ENCODE results near the gene DNMT1. TPM values are rescaled to one million over a fixed set of nuclear protein-coding genes. Genes with fewer than 3 reads are reported as not detected.
A peak's percentile ranks its signal among the peaks of the same experiment; 100 is the strongest.
"Not testable (repeated sequence)": the region's sequence is repeated elsewhere in the genome, so short reads cannot be mapped to it uniquely, and the experiment has no call there.

The DNMT1 gene
- 14.9 and 15.3 TPM in 2 replicates for total RNA-seq

- DNase-seq (ENCODE audit: low read depth in 2 of 2): peak; percentile 97 to 98
Measured at GRCh38 chr19:10194500-10195198, at the start of gene DNMT1. Gene DNMT1 (minus strand): TSS chr19:10194953. CDS start chr19:10194899, 54 bp downstream.

GRCh38 chr19:10243606-10244005 lies 48.9 kb upstream of the DNMT1 start:
- DNase-seq (ENCODE audit: low read depth in 2 of 2): no peak

- DNase-seq (ENCODE audit: low read depth in 2 of 2): not testable (repeated sequence)
Measured at GRCh38 chr19:10241826-10242449, 47.2 kb upstream of the DNMT1 start.

GRCh38 chr19:10238172-10238783 lies 43.5 kb upstream of the DNMT1 start:
- no peak for DNase-seq (ENCODE audit: low read depth in 2 of 2)

- no peak for DNase-seq (ENCODE audit: low read depth in 2 of 2)
Measured at GRCh38 chr19:10237702-10238101, 42.9 kb upstream of the DNMT1 start.

- not testable (repeated sequence) for DNase-seq (ENCODE audit: low read depth in 2 of 2)
Measured at GRCh38 chr19:10235409-10235808, 40.7 kb upstream of the DNMT1 start.

GRCh38 chr19:10235003-10235402 lies 40.2 kb upstream of the DNMT1 start:
- no peak for DNase-seq (ENCODE audit: low read depth in 2 of 2)

GRCh38 chr19:10233946-10234345 lies 39.2 kb upstream of the DNMT1 start:
- DNase-seq (ENCODE audit: low read depth in 2 of 2): no peak

GRCh38 chr19:10231612-10232228 lies 37.0 kb upstream of the DNMT1 start:
- DNase-seq (ENCODE audit: low read depth in 2 of 2): no peak

GRCh38 chr19:10230861-10231611 lies 36.3 kb upstream of the DNMT1 start, which contains the start of gene S1PR2:
Gene S1PR2 (minus strand): TSS chr19:10231331. CDS start chr19:10224905, 6,426 bp downstream.
- DNase-seq (ENCODE audit: low read depth in 2 of 2): peak; percentile 44 to 63

- peak; percentile 7 to 13 for DNase-seq (ENCODE audit: low read depth in 2 of 2)
Measured at GRCh38 chr19:10230173-10230860, 35.6 kb upstream of the DNMT1 start.

GRCh38 chr19:10228920-10229319 lies 34.2 kb upstream of the DNMT1 start:
- DNase-seq (ENCODE audit: low read depth in 2 of 2): peak; percentile 46 to 55

GRCh38 chr19:10228393-10228792 lies 33.6 kb upstream of the DNMT1 start:
- DNase-seq (ENCODE audit: low read depth in 2 of 2): no peak

GRCh38 chr19:10227026-10227971 lies 32.5 kb upstream of the DNMT1 start:
- DNase-seq (ENCODE audit: low read depth in 2 of 2): no peak

GRCh38 chr19:10226376-10227025 lies 31.7 kb upstream of the DNMT1 start:
- DNase-seq (ENCODE audit: low read depth in 2 of 2): no peak

GRCh38 chr19:10226021-10226375 lies 31.2 kb upstream of the DNMT1 start:
- DNase-seq (ENCODE audit: low read depth in 2 of 2): no peak

- DNase-seq (ENCODE audit: low read depth in 2 of 2): no peak
Measured at GRCh38 chr19:10224337-10224736, 29.6 kb upstream of the DNMT1 start.

GRCh38 chr19:10223488-10224213 lies 28.9 kb upstream of the DNMT1 start:
- DNase-seq (ENCODE audit: low read depth in 2 of 2): no peak
